ENCODE results near the gene CDH13. TPM values are rescaled to one million over a fixed set of nuclear protein-coding genes. Genes with fewer than 3 reads are reported as not detected.

CDH13 gene
- total RNA-seq, 4 donors from 2014 or later = 6.4 to 19.7 (median 11.7) TPM

GRCh38 chr16:83354015-83354414 lies 727.2 kb downstream of the CDH13 start:
- no peak for TF ChIP-seq CTCF (IDR thresholded peaks at IDR 0.05; ENCODE audit: low read depth)

- no peak for TF ChIP-seq CTCF (IDR thresholded peaks at IDR 0.05; ENCODE audit: low read depth)
Observed at GRCh38 chr16:83355570-83356218, 728.9 kb downstream of the CDH13 start.

- TF ChIP-seq CTCF (IDR thresholded peaks at IDR 0.05; ENCODE audit: low read depth) = no peak
Observed at GRCh38 chr16:83356266-83356665, 729.5 kb downstream of the CDH13 start.

- TF ChIP-seq CTCF (IDR thresholded peaks at IDR 0.05; ENCODE audit: low read depth) = no peak
Observed at GRCh38 chr16:83356986-83357385, 730.2 kb downstream of the CDH13 start.

GRCh38 chr16:83363521-83363920 lies 736.8 kb downstream of the CDH13 start:
- TF ChIP-seq CTCF (IDR thresholded peaks at IDR 0.05; ENCODE audit: low read depth) = no peak

GRCh38 chr16:83365166-83365565 lies 738.4 kb downstream of the CDH13 start:
- no peak for TF ChIP-seq CTCF (IDR thresholded peaks at IDR 0.05; ENCODE audit: low read depth)

- no peak for TF ChIP-seq CTCF (IDR thresholded peaks at IDR 0.05; ENCODE audit: low read depth)
Observed at GRCh38 chr16:83366228-83366627, 739.5 kb downstream of the CDH13 start.
